Measurements from ENCODE around the gene NUDT3.

GRCh38 chr6:34374069-34374468 lies 18.4 kb downstream of the NUDT3 start:
- TF ChIP-seq FOXM1 (IDR thresholded peaks at IDR 0.05; ENCODE audit: borderline replicate concordance, low read depth) (no peak), TAF1 (IDR thresholded peaks at IDR 0.05; ENCODE audit: low read depth) (no peak), RAD21 (IDR thresholded peaks at IDR 0.05; ENCODE audit: low read depth) (no peak), CREB1 (IDR thresholded peaks at IDR 0.05; ENCODE audit: low read depth) (no peak), MAX (IDR thresholded peaks at IDR 0.05) (no peak), TEAD4 (IDR thresholded peaks at IDR 0.05) (no peak), ZBTB7A (IDR thresholded peaks at IDR 0.05; ENCODE audit: low read depth) (no peak), EP300 (IDR thresholded peaks at IDR 0.05; ENCODE audit: borderline replicate concordance) (no peak), TCF12 (IDR thresholded peaks at IDR 0.05; ENCODE audit: low read depth) (no peak), EGR1 (IDR thresholded peaks at IDR 0.05) (no peak), YY1 (IDR thresholded peaks at IDR 0.05; ENCODE audit: low read depth) (no peak), REST (IDR thresholded peaks at IDR 0.05; ENCODE audit: low read depth) (no peak), NFIC (IDR thresholded peaks at IDR 0.05) (no peak)
